ENCODE measurements around the gene HNRNPF.

The HNRNPF gene

DNA sequence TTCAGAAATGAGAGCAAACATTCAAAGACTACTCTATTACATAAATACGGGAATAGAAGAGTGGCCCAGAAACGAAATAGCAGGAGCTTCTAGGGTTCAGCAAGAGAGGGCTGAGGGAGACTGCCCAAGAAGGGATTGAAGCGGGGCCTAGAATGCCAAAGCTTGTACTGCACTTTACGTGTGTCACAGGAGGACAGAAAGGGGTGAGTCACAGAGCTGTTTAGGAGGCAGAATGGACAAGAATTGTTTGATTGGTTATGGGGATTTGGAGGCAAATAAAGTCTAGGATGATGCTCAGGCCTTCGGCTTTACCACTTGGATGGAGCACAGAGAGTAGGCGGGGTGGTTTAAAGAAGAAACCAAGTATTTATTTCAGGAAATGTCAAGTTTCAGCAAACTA, 48.9 kb downstream of the HNRNPF start:
- no peak overlapping the region for H3K4me3 ChIP-seq (ENCODE audit: low read depth, low read length)
- in situ Hi-C loops (cut with HindIII; ENCODE audit: low sequenced_read_pairs) = no loop called here
- TF ChIP-seq CTCF (IDR thresholded peaks at IDR 0.05; ENCODE audit: low read depth, low read length, missing control alignments) = no peak
- DNase-seq (ENCODE audit: low read depth) = no peak

DNA sequence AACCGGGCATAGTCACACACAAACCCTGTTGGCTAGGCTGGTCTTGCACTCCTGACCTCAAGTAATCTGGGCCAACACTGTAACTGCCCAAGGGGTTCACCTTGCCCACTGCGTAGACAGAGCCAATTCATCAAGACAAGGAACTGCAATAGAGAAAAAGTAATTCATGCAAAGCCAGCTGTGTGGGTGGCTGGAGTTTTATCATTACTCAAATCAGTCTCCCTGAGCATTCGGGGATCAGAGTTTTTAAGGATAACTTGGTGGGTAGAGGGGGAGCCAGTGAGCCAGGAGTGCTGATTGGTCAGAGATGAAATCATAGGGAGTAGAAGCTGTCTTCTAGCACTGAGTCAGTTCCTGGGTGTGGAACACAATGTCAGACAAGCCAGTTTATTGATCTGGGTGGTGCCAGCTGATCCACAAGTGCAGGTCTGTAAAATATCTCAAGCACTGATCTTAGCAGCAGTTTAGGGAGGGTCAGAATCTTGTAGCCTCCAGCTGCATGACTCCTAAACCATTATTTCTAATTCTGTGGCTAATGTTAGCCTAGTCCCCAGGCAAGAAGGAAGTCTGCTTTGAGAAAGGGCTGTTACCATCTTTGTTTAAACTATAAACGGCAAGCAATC, 53.1 kb downstream of the HNRNPF start:
- no peak overlapping the region for H3K4me3 ChIP-seq (ENCODE audit: low read depth, low read length)
- DNase-seq (ENCODE audit: low read depth) = no peak
- no peak for TF ChIP-seq CTCF (IDR thresholded peaks at IDR 0.05; ENCODE audit: low read depth, low read length, missing control alignments)
- in situ Hi-C loops (cut with HindIII; ENCODE audit: low sequenced_read_pairs) = no loop called here

- no peak overlapping the region for H3K4me3 ChIP-seq (ENCODE audit: low read depth, low read length)
- DNase-seq (ENCODE audit: low read depth) = no peak
- in situ Hi-C loops (cut with HindIII; ENCODE audit: low sequenced_read_pairs) = no loop called here
- no peak for TF ChIP-seq CTCF (IDR thresholded peaks at IDR 0.05; ENCODE audit: low read depth, low read length, missing control alignments)
Observed at GRCh38 chr10:43354879-43355380, 54.1 kb downstream of the HNRNPF start.

GRCh38 chr10:43354330-43354635, 54.7 kb downstream of the HNRNPF start:
- TF ChIP-seq CTCF (IDR thresholded peaks at IDR 0.05; ENCODE audit: low read depth, low read length, missing control alignments) = no peak
- no peak overlapping the region for H3K4me3 ChIP-seq (ENCODE audit: low read depth, low read length)
- in situ Hi-C loops (cut with HindIII; ENCODE audit: low sequenced_read_pairs) = no loop called here
- no peak for DNase-seq (ENCODE audit: low read depth)

DNA sequence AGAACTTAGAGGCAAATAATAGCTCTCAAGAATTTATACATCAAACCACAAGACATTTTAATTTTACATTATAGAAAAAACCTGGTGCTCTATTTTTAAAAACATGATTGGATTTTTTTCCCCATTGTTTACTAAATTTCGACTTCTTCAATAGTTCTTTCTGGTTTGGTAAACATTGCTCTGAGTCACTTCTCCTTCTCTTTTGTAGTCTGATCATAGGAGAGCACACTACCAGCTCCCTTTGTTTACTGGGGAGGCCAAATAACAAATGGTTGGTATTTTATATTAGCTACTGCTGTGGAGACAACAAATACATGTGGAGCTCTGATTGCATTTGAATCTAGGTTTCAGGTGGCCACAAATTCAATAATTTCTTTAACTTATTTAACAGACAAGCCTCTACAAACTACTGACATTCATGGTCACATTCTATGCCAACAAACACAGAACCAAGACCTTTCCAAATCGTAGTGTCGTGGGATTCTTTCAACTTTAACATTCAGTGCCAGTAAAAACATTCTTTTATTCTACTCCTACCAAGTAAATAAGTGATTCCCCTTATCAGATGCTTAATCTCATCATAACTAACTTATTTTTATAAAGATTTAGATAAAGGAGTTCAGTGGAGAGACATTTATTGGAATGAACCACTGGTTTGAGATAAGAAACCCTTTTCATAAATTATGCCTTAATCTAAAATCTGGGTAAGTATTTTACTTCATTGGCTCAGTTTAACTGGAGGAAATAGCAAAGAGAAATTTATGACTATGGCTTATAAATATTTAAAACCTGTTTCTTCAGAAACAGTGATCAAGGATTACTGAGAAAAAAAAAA, 55.3 kb downstream of the HNRNPF start:
- H3K4me3 ChIP-seq (ENCODE audit: low read depth, low read length) = no peak overlapping the region
- TF ChIP-seq CTCF (IDR thresholded peaks at IDR 0.05; ENCODE audit: low read depth, low read length, missing control alignments) = no peak
- in situ Hi-C loops (cut with HindIII; ENCODE audit: low sequenced_read_pairs) = no loop called here
- DNase-seq (ENCODE audit: low read depth) = no peak

DNA sequence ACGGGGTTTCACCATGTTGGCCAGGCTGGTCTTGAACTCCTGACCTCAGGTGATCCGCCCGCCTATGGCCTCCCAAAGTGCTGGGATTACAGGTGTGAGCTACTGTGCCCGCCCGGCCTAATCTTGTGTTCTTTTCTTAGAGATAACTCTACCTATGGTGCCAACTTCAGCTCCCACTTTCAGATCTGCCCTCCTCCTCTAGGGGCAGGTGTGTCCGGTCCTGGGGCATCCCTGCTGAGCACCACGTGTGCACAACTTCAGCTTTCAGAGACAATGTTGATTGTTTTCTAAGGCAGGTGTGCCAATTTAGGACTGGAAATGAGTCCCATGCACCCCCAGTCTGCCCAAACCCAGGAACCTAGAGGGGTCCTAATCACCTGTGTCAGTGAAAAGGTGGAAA, 56.0 kb downstream of the HNRNPF start:
- in situ Hi-C loops (cut with HindIII; ENCODE audit: low sequenced_read_pairs) = no loop called here
- H3K4me3 ChIP-seq (ENCODE audit: low read depth, low read length) = no peak overlapping the region
- DNase-seq (ENCODE audit: low read depth) = no peak
- no peak for TF ChIP-seq CTCF (IDR thresholded peaks at IDR 0.05; ENCODE audit: low read depth, low read length, missing control alignments)

All from astrocyte of the cerebellum (primary cell).